ENCODE results near the gene CTNNA1.
"Not testable (repeated sequence)": the region's sequence is repeated elsewhere in the genome, so short reads cannot be mapped to it uniquely, and the experiment has no call there.

Gene CTNNA1

DNA sequence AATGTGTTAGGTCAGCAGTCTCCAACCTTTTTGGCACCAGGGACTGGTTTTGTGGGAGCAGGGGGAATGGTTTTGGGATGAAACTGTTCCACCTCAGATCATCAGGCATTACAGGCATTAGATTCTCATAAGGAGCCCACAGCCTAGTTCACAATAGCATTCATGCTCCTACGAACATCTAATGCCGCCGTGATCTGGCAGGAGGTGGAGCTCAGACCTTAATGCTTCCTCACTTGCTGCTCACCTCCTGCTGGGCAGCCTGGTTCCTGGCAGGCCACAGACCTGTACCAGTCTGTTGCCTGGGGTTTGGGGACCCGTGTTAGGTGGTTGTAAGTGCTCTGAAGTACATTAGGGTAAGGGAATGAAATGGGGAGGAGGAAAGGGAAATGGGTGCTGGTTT lies 9.7 kb upstream of the CTNNA1 start:
- Histone ChIP-seq H3K4me2 (ENCODE audit: low read depth, low read length, poor library complexity, severe bottlenecking) (no peak overlapping the region), H3K4me3 (ENCODE audit: insufficient read depth, low read length, poor library complexity, severe bottlenecking) (no peak overlapping the region), H3K9me3 (ENCODE audit: insufficient read depth, low read length) (no peaks in the 10 kb centered on the region), H3K79me2 (ENCODE audit: insufficient read depth, low read length) (no peaks in the 10 kb centered on the region), H3K27me3 (ENCODE audit: low read length) (no peaks in the 10 kb centered on the region), H3F3A (ENCODE audit: insufficient read depth) (no peaks in the 10 kb centered on the region), H4K20me1 (ENCODE audit: low read depth, low read length) (no peaks in the 10 kb centered on the region), H3K9ac (ENCODE audit: low read length) (no peak overlapping the region), H2AFZ (ENCODE audit: low read depth, low read length, severe bottlenecking) (no peak overlapping the region), H3K36me3 (ENCODE audit: low read length) (no peaks in the 10 kb centered on the region), H3K9me2 (replicated peaks; ENCODE audit: insufficient read depth, low read length) (no peaks in the 10 kb centered on the region), H3K27ac (ENCODE audit: low read depth, low read length) (no peak overlapping the region)
- TF ChIP-seq, protein P1, sequence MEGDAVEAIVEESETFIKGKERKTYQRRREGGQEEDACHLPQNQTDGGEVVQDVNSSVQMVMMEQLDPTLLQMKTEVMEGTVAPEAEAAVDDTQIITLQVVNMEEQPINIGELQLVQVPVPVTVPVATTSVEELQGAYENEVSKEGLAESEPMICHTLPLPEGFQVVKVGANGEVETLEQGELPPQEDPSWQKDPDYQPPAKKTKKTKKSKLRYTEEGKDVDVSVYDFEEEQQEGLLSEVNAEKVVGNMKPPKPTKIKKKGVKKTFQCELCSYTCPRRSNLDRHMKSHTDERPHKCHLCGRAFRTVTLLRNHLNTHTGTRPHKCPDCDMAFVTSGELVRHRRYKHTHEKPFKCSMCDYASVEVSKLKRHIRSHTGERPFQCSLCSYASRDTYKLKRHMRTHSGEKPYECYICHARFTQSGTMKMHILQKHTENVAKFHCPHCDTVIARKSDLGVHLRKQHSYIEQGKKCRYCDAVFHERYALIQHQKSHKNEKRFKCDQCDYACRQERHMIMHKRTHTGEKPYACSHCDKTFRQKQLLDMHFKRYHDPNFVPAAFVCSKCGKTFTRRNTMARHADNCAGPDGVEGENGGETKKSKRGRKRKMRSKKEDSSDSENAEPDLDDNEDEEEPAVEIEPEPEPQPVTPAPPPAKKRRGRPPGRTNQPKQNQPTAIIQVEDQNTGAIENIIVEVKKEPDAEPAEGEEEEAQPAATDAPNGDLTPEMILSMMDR (IDR thresholded peaks at IDR 0.05; ENCODE audit: insufficient read depth, low read length, poor library complexity, severe bottlenecking) = no peak
- TF ChIP-seq EZH2phosphoT487 (conservative IDR thresholded peaks at IDR 0.05; ENCODE audit: low read length) = no peak

DNA sequence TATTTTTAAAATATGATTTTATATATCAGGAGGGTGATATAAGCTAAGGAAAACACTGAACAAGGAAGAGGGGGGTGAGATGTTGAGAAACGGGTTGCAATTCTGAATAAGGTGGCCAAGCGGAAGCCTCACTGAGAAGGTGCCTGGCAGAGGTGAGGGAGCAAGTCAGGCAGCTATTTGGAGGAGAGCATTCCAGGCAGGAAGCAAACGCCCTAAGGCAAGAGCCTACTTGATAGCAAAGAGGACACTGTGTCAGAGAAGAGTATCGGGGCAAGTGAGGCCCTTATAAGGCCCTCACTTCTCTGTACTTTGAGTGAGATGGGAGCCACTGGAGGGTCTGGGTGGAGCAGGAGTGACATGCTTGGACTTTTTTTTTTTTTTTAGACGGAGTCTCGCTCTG lies 8.0 kb upstream of the CTNNA1 start:
- H3F3A ChIP-seq (ENCODE audit: insufficient read depth) = no peaks in the 10 kb centered on the region
- no peaks in the 10 kb centered on the region for H4K20me1 ChIP-seq (ENCODE audit: low read depth, low read length)
- TF ChIP-seq, protein P1 (IDR thresholded peaks at IDR 0.05; ENCODE audit: insufficient read depth, low read length, poor library complexity, severe bottlenecking) = no peak
- TF ChIP-seq EZH2phosphoT487 (conservative IDR thresholded peaks at IDR 0.05; ENCODE audit: low read length) = no peak
- no peaks in the 10 kb centered on the region for H3K79me2 ChIP-seq (ENCODE audit: insufficient read depth, low read length)
- H3K9me2 ChIP-seq (replicated peaks; ENCODE audit: insufficient read depth, low read length) = no peaks in the 10 kb centered on the region
- H3K4me2 ChIP-seq (ENCODE audit: low read depth, low read length, poor library complexity, severe bottlenecking) = no peak overlapping the region
- no peak overlapping the region for H2AFZ ChIP-seq (ENCODE audit: low read depth, low read length, severe bottlenecking)
- H3K9ac ChIP-seq (ENCODE audit: low read length) = no peak overlapping the region
- H3K27ac ChIP-seq (ENCODE audit: low read depth, low read length) = no peak overlapping the region
- H3K27me3 ChIP-seq (ENCODE audit: low read length) = no peaks in the 10 kb centered on the region
- H3K4me3 ChIP-seq (ENCODE audit: insufficient read depth, low read length, poor library complexity, severe bottlenecking) = no peak overlapping the region
- H3K9me3 ChIP-seq (ENCODE audit: insufficient read depth, low read length) = no peaks in the 10 kb centered on the region
- H3K36me3 ChIP-seq (ENCODE audit: low read length) = no peaks in the 10 kb centered on the region

DNA sequence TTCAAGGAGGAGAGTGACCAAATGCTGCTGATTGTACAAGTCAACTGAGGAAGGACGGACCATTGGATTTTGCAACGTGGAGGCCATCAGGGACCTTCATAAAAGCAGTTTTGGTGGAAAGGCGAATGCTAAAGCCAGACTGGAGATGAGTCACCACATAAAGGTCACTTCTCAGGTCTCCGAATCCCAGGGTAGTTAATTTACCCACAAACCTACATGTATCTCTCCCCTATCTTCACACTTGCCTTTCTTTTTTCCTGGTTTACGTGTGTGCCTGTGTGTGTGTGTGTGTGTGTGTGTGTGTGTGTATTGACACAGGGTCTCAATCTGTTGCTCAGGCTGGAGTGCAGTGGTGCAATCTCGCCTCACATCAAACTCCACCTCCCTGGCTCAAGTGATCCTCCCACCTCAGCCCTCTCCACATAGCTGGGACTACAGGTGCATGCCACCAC lies 4.6 kb upstream of the CTNNA1 start:
- TF ChIP-seq EZH2phosphoT487 (conservative IDR thresholded peaks at IDR 0.05; ENCODE audit: low read length) = no peak
- TF ChIP-seq, protein P1 (IDR thresholded peaks at IDR 0.05; ENCODE audit: insufficient read depth, low read length, poor library complexity, severe bottlenecking) = no peak
- Histone ChIP-seq H3K4me2 (ENCODE audit: low read depth, low read length, poor library complexity, severe bottlenecking) (no peak overlapping the region), H2AFZ (ENCODE audit: low read depth, low read length, severe bottlenecking) (no peak overlapping the region), H3K9ac (ENCODE audit: low read length) (no peak overlapping the region), H3K4me3 (ENCODE audit: insufficient read depth, low read length, poor library complexity, severe bottlenecking) (no peak overlapping the region), H3K27ac (ENCODE audit: low read depth, low read length) (no peak overlapping the region), H4K20me1 (ENCODE audit: low read depth, low read length) (no peaks in the 10 kb centered on the region), H3K27me3 (ENCODE audit: low read length) (no peaks in the 10 kb centered on the region), H3K36me3 (ENCODE audit: low read length) (no peaks in the 10 kb centered on the region), H3F3A (ENCODE audit: insufficient read depth) (no peaks in the 10 kb centered on the region), H3K9me2 (replicated peaks; ENCODE audit: insufficient read depth, low read length) (no peaks in the 10 kb centered on the region), H3K9me3 (ENCODE audit: insufficient read depth, low read length) (no peaks in the 10 kb centered on the region), H3K79me2 (ENCODE audit: insufficient read depth, low read length) (no peaks in the 10 kb centered on the region)

DNA sequence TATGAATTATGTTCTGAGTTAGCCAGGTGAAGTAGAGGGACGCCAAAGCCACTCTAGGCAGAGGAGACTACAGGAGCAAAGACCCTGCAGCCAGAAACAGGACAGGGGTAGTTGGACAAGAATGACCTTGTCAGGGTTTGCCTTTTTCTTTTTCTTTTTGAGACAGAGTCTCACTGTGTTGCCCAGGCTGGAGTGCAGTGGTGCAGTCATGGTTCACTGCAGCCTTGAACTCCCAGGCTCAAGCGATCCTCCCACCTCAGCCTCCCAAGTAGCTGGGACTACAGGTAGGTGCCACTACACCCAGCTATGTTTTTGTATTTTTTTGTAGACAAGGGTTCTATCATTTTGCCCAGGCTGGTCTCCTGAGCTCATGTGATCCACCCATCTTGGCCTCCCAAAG lies 1.9 kb upstream of the CTNNA1 start:
- H3K9ac ChIP-seq (ENCODE audit: low read length); H3K27ac ChIP-seq (ENCODE audit: low read depth, low read length); H3F3A ChIP-seq (ENCODE audit: insufficient read depth); H3K36me3 ChIP-seq (ENCODE audit: low read length); H3K4me2 ChIP-seq (ENCODE audit: low read depth, low read length, poor library complexity, severe bottlenecking); H2AFZ ChIP-seq (ENCODE audit: low read depth, low read length, severe bottlenecking); H3K4me3 ChIP-seq (ENCODE audit: insufficient read depth, low read length, poor library complexity, severe bottlenecking); H3K79me2 ChIP-seq (ENCODE audit: insufficient read depth, low read length); H4K20me1 ChIP-seq (ENCODE audit: low read depth, low read length); H3K27me3 ChIP-seq (ENCODE audit: low read length); H3K9me2 ChIP-seq (replicated peaks; ENCODE audit: insufficient read depth, low read length); H3K9me3 ChIP-seq (ENCODE audit: insufficient read depth, low read length): not testable (repeated sequence)

Data from SU-DHL-6 (cell line).